HepG2 (cell line): Measurements from ENCODE around the gene ALLC. TPM values are rescaled to one million over a fixed set of nuclear protein-coding genes. Genes with fewer than 3 reads are reported as not detected.

Experiments used
- AGO2 ChIP-seq: fragments of 200-400 bp; formaldehyde crosslinking; optimal IDR thresholded peaks from 2 replicates; pipeline ENCODE3; 2017; ENCODE audit warnings: mild to moderate bottlenecking, low read depth, low read length, moderate library complexity
- AKAP8 ChIP-seq: sonication (generic); formaldehyde crosslinking; IDR thresholded peaks from 2 replicates; pipeline ENCODE4 v1.5.1; 2020; ENCODE audit warnings: mild to moderate bottlenecking, missing genetic modification reagents
- ARID2 ChIP-seq: sonication (generic); formaldehyde crosslinking; IDR thresholded peaks from 2 replicates; pipeline ENCODE4 v1.8.1; 2022; ENCODE audit warnings: mild to moderate bottlenecking, missing genetic modification reagents, borderline replicate concordance
- ATF4 ChIP-seq, 2 experiments: fragments of 450-650 bp in 1 of 2; sonication (generic) in 1 of 2; formaldehyde crosslinking; IDR thresholded peaks; 2 replicates each; pipeline versions ENCODE4 v1.5.0 to v1.8.0; 2020 to 2022; ENCODE audit warnings: mild to moderate bottlenecking in 1 of 2, missing genetic modification reagents in 1 of 2
- IRF9 ChIP-seq: sonication (generic); formaldehyde crosslinking; IDR thresholded peaks from 2 replicates; pipeline ENCODE4 v1.8.0; 2022; ENCODE audit warnings: missing genetic modification reagents, mild to moderate bottlenecking, borderline replicate concordance
- JUNB ChIP-seq: sonication (generic); formaldehyde crosslinking; IDR thresholded peaks from 2 replicates; pipeline ENCODE4 v1.8.0; 2022; ENCODE audit warnings: missing genetic modification reagents, mild to moderate bottlenecking, borderline replicate concordance
- SKIL ChIP-seq: sonication (generic); formaldehyde crosslinking; IDR thresholded peaks from 2 replicates; pipeline ENCODE4 v1.8.0; 2022; ENCODE audit warnings: missing genetic modification reagents, mild to moderate bottlenecking, moderate library complexity, borderline replicate concordance
- SNAPC2 ChIP-seq: sonication (generic); formaldehyde crosslinking; IDR thresholded peaks from 2 replicates; pipeline ENCODE4 v1.8.1; 2022; ENCODE audit warnings: mild to moderate bottlenecking, missing genetic modification reagents
- TFE3 ChIP-seq: IDR thresholded peaks from 2 replicates; pipeline ENCODE4 v1.6.1; 2016
- ZBTB33 ChIP-seq: sonication (generic); formaldehyde crosslinking; IDR thresholded peaks from 2 replicates; pipeline ENCODE4 v1.4.0; 2020; ENCODE audit warnings: missing genetic modification reagents
- ZBTB46 ChIP-seq: sonication (generic); formaldehyde crosslinking; IDR thresholded peaks from 2 replicates; pipeline ENCODE4 v1.4.0; 2020; ENCODE audit warnings: mild to moderate bottlenecking, missing genetic modification reagents, borderline replicate concordance
- ZFP1 ChIP-seq: IDR thresholded peaks from 2 replicates; pipeline ENCODE4 v1.6.1; 2016
- ZNF124 ChIP-seq: sonication (generic); formaldehyde crosslinking; IDR thresholded peaks from 2 replicates; pipeline ENCODE4 v1.4.0; 2020; ENCODE audit warnings: missing genetic modification reagents
- ZNF230 ChIP-seq: sonication (generic); formaldehyde crosslinking; IDR thresholded peaks from 2 replicates; pipeline ENCODE4 v1.4.0; 2020; ENCODE audit warnings: mild to moderate bottlenecking, missing genetic modification reagents
- ZNF761 ChIP-seq: sonication (generic); formaldehyde crosslinking; conservative IDR thresholded peaks from 2 replicates; pipeline ENCODE4 v1.4.0; 2020; ENCODE audit warnings: mild to moderate bottlenecking, missing genetic modification reagents
- polyA plus RNA-seq, 8 experiments: library from polyadenylated mRNA; depleted of rRNA in 3 of 8; stranded (reverse) in 7 of 8; unstranded in 1 of 8; fragments of >200 nt; fragmentation: Illumina TruSeq in 4 of 8; extraction: Trizol in 4 of 8; gene quantifications; 2 replicates each; pipeline versions ENCODE4 v1.2.1 to v1.2.3, GENCODE V29; 2011 to 2016; ENCODE audit warnings: low read depth in 4 of 8, missing spikeins in 1 of 8, mixed read lengths in 1 of 8; ENCODE audit not compliant: insufficient read depth in 1 of 8
- total RNA-seq, 5 experiments: library from RNA; depleted of rRNA; stranded (reverse); fragments of >200 nt; fragmentation: Illumina TruSeq; extraction: Trizol; gene quantifications; 2 replicates each; pipeline ENCODE4 v1.2.3, GENCODE V29; 2016; ENCODE audit warnings: low read depth in 1 of 5

Gene ALLC
- total and polyA plus RNA-seq, 2 of the 13 experiments (the other 11 are each of a cell fraction or from before 2014, with no cell fraction given): 0.08 to 0.11 TPM

- TF ChIP-seq TFE3 (no peak), AKAP8 (0 out of 2 replicates have a peak, but pooled peaks have one; percentile 22), SNAPC2 (no peak), ZNF230 (CRISPR knock-in tag) (peak; percentile 65; the same call in 1 of the 2 replicates), ZNF761 (peak; percentile 42), ZBTB33 (CRISPR knock-in tag) (peak; percentile 31; the same call in 1 of the 2 replicates), ZNF124 (CRISPR knock-in tag) (peak; percentile 32; the same call in 1 of the 2 replicates), IRF9 (CRISPR knock-in tag) (0 out of 2 replicates have a peak, but pooled peaks have one; percentile 30), ZFP1 (peak; percentile 41; the same call in 1 of the 2 replicates), ZBTB46 (0 out of 2 replicates have a peak, but pooled peaks have one; percentile 53), AGO2 (no peak), ATF4 (CRISPR knock-in tag; IDR thresholded peaks at IDR 0.05) (peak in 1 of 2 experiments; percentile 24; a peak in 1 of 4 replicates), ARID2 (CRISPR knock-in tag) (no peak; the same call in 1 of the 2 replicates), JUNB (CRISPR knock-in tag) (peak; percentile 53; the same call in 1 of the 2 replicates), SKIL (CRISPR knock-in tag) (no peak; the same call in 1 of the 2 replicates)
Measured at GRCh38 chr2:3656762-3657721, 958 bp upstream of the ALLC start (continued).
